SK-N-SH treated with all-trans-retinoic acid at 6 μM for 48 hours (cell line): ENCODE results near the gene CCR1.
"Not testable (repeated sequence)": the region's sequence is repeated elsewhere in the genome, so short reads cannot be mapped to it uniquely, and the experiment has no call there.

Experiments used
- ATAC-seq: fragments of 200-7000 bp; cut with Tn5 transposase; 3 replicates; pipeline ENCODE4 v1.9.1; 2020; ENCODE audit warnings: mild to moderate bottlenecking, moderate library complexity
- ARNTL ChIP-seq: fragments of 450-650 bp; formaldehyde crosslinking; IDR thresholded peaks from 2 replicates; pipeline ENCODE4 v1.5.0; 2020; ENCODE audit warnings: low read depth, mild to moderate bottlenecking, moderate library complexity, borderline replicate concordance
- BACH2 ChIP-seq: fragments of 250-450 bp; sonication (Bioruptor Pico); IDR thresholded peaks from 2 replicates; pipeline ENCODE4 v1.9.0; 2021; ENCODE audit warnings: mild to moderate bottlenecking, borderline replicate concordance
- ESRRG ChIP-seq: fragments of 250-450 bp; sonication (Bioruptor Pico); IDR thresholded peaks from 2 replicates; pipeline ENCODE4 v1.6.1; 2021; ENCODE audit warnings: mild to moderate bottlenecking
- GLIS3 ChIP-seq: fragments of 250-450 bp; sonication (Bioruptor Pico); IDR thresholded peaks from 2 replicates; pipeline ENCODE4 v1.5.0; 2020; ENCODE audit warnings: mild to moderate bottlenecking, moderate library complexity
- ISL1 ChIP-seq: fragments of 250-450 bp; sonication (Bioruptor Pico); IDR thresholded peaks from 2 replicates; pipeline ENCODE4 v2.1.2; 2022; ENCODE audit warnings: mild to moderate bottlenecking, moderate library complexity
- OSR1 ChIP-seq: fragments of 250-450 bp; sonication (Bioruptor Pico); IDR thresholded peaks from 2 replicates; pipeline ENCODE4 v1.8.0; 2022; ENCODE audit warnings: moderate library complexity, mild to moderate bottlenecking, inconsistent platforms
- PATZ1 ChIP-seq: fragments of 250-450 bp; sonication (Bioruptor Pico); IDR thresholded peaks from 2 replicates; pipeline ENCODE4 v1.8.0; 2020; ENCODE audit warnings: mild to moderate bottlenecking, moderate library complexity, borderline replicate concordance
- PPARA ChIP-seq: fragments of 250-450 bp; sonication (Bioruptor Pico); IDR thresholded peaks from 2 replicates; pipeline ENCODE4 v1.5.0; 2020; ENCODE audit warnings: mild to moderate bottlenecking, borderline replicate concordance
- RARB ChIP-seq: fragments of 250-450 bp; sonication (Bioruptor Pico); IDR thresholded peaks from 2 replicates; pipeline ENCODE4 v1.8.0; 2021; ENCODE audit warnings: mild to moderate bottlenecking, moderate library complexity
- SNAI2 ChIP-seq: fragments of 250-450 bp; sonication (Bioruptor Pico); IDR thresholded peaks from 2 replicates; pipeline ENCODE4 v1.5.0; 2020; ENCODE audit warnings: mild to moderate bottlenecking, moderate library complexity
- TCF4 ChIP-seq: fragments of 250-450 bp; sonication (Bioruptor Pico); IDR thresholded peaks from 2 replicates; pipeline ENCODE4 v1.8.0; 2021; ENCODE audit warnings: mild to moderate bottlenecking, moderate library complexity, borderline replicate concordance
- TOX ChIP-seq: fragments of 250-450 bp; sonication (Bioruptor Pico); IDR thresholded peaks from 2 replicates; pipeline ENCODE4 v1.8.0; 2021; ENCODE audit warnings: mild to moderate bottlenecking, moderate library complexity, borderline replicate concordance
- ZC3H10 ChIP-seq: fragments of 250-450 bp; sonication (Bioruptor Pico); IDR thresholded peaks from 2 replicates; pipeline ENCODE4 v1.5.1; 2021; ENCODE audit warnings: mild to moderate bottlenecking, moderate library complexity
- ZFP3 ChIP-seq: fragments of 250-450 bp; sonication (Bioruptor Pico); IDR thresholded peaks from 2 replicates; pipeline ENCODE4 v1.5.0; 2020; ENCODE audit warnings: mild to moderate bottlenecking, moderate library complexity
- ZFP30 ChIP-seq: fragments of 450-650 bp; formaldehyde crosslinking; IDR thresholded peaks from 2 replicates; pipeline ENCODE4 v1.5.0; 2022; ENCODE audit warnings: mild to moderate bottlenecking, moderate library complexity
- ZNF565 ChIP-seq: fragments of 450-650 bp; formaldehyde crosslinking; conservative IDR thresholded peaks from 2 replicates; pipeline ENCODE4 v1.5.0; 2020; ENCODE audit warnings: low read depth, mild to moderate bottlenecking, moderate library complexity
- ZNF70 ChIP-seq: fragments of 450-650 bp; formaldehyde crosslinking; IDR thresholded peaks from 2 replicates; pipeline ENCODE4 v1.5.0; 2020; ENCODE audit warnings: mild to moderate bottlenecking, moderate library complexity
- ZNF8 ChIP-seq: fragments of 450-650 bp; formaldehyde crosslinking; IDR thresholded peaks from 2 replicates; pipeline ENCODE4 v1.5.0; 2020; ENCODE audit warnings: mild to moderate bottlenecking, moderate library complexity
- TF ChIP-seq, protein P1 (sequence below): fragments of 250-450 bp; sonication (Bioruptor Pico); IDR thresholded peaks from 2 replicates; pipeline ENCODE4 v1.5.1; 2021; ENCODE audit warnings: mild to moderate bottlenecking, moderate library complexity
- TF ChIP-seq, protein P2 (sequence below): fragments of 250-450 bp; sonication (Bioruptor Pico); IDR thresholded peaks from 2 replicates; pipeline ENCODE4 v1.8.0; 2021; ENCODE audit warnings: low read depth, mild to moderate bottlenecking, moderate library complexity, borderline replicate concordance

CCR1 gene

DNA sequence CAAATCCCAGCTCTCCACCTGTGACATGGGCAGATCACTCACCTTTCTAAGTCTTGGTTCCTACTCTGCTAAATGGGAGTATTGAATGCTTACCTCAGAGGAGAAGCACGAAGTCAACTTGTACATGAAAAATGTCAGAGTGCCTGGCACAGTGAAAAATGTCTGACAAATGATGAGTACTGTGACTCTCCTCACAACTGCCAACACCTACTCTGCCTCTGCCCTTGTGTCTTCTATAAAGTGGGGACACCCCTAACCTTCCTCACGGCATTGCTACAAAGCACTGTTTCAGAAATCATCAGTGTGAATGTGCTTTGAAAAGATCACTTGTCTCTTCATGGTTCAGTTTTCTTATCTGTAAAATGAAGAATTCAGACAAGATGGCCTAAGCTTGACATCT lies 940 bp upstream of the CCR1 start:
- ATAC-seq: no peak
- TF ChIP-seq ZFP3 (CRISPR knock-in tag) (no peak), TOX (CRISPR knock-in tag) (no peak), PPARA (no peak), RARB (no peak), GLIS3 (no peak), ZC3H10 (CRISPR knock-in tag) (no peak), ISL1 (CRISPR knock-in tag) (no peak), OSR1 (CRISPR knock-in tag) (no peak), ZNF565 (CRISPR knock-in tag) (no peak), TCF4 (no peak), ESRRG (CRISPR knock-in tag) (no peak), ARNTL (CRISPR knock-in tag) (no peak), SNAI2 (CRISPR knock-in tag) (no peak), ZNF8 (no peak), PATZ1 (CRISPR knock-in tag) (no peak), ZFP30 (CRISPR knock-in tag) (no peak), ZNF70 (CRISPR knock-in tag) (no peak)
- TF ChIP-seq, protein P1, sequence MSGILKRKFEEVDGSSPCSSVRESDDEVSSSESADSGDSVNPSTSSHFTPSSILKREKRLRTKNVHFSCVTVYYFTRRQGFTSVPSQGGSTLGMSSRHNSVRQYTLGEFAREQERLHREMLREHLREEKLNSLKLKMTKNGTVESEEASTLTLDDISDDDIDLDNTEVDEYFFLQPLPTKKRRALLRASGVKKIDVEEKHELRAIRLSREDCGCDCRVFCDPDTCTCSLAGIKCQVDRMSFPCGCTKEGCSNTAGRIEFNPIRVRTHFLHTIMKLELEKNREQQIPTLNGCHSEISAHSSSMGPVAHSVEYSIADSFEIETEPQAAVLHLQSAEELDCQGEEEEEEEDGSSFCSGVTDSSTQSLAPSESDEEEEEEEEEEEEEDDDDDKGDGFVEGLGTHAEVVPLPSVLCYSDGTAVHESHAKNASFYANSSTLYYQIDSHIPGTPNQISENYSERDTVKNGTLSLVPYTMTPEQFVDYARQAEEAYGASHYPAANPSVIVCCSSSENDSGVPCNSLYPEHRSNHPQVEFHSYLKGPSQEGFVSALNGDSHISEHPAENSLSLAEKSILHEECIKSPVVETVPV (CRISPR knock-in tag): no peak
- TF ChIP-seq, protein P2, sequence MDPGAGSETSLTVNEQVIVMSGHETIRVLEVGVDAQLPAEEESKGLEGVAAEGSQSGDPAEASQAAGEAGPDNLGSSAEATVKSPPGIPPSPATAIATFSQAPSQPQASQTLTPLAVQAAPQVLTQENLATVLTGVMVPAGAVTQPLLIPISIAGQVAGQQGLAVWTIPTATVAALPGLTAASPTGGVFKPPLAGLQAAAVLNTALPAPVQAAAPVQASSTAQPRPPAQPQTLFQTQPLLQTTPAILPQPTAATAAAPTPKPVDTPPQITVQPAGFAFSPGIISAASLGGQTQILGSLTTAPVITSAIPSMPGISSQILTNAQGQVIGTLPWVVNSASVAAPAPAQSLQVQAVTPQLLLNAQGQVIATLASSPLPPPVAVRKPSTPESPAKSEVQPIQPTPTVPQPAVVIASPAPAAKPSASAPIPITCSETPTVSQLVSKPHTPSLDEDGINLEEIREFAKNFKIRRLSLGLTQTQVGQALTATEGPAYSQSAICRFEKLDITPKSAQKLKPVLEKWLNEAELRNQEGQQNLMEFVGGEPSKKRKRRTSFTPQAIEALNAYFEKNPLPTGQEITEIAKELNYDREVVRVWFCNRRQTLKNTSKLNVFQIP (CRISPR knock-in tag): no peak

GRCh38 chr3:46207514-46207913 lies 599 bp downstream of the CCR1 start:
- ATAC-seq: not testable (repeated sequence)

DNA sequence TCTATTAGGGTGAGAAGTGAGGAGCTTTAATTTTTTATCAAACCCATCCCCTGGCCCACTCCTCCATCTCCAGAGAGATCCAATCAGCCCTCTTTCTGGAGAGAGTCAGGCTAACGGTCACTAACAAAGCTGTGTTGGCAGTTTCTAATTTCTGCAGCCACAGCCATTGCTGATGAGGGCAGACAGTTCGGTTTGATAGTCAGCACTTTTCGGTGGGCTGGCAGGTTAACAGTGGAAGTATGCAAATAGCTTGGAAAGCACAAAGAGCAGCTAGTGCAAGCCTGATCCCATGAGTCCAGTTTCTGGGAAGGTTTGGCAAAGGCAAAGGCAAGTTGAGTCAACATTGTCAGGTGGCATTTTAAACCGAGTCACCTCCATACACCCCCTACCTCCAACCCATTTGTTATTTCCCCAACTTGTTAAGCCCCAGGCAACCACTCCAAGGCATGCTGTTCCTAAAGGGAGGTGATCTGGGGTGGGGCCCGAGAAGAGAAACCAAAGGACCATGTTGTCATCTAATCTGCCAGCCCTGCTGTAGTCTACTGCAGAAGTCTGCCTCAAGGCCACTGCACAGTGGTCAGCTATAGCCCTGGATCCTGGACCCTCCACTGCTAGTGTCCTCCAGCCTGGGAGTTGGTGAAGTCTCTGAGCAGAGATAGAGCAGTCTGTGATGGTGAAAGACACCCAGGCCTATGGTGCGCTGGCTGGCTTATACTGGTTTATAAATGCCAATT lies 1.7 kb downstream of the CCR1 start:
- no peak for ATAC-seq
- TF ChIP-seq ARNTL (CRISPR knock-in tag) (no peak), ZNF8 (no peak), ISL1 (CRISPR knock-in tag) (no peak), SNAI2 (CRISPR knock-in tag) (no peak)
- TF ChIP-seq, all 23 proteins: peak for 0

DNA sequence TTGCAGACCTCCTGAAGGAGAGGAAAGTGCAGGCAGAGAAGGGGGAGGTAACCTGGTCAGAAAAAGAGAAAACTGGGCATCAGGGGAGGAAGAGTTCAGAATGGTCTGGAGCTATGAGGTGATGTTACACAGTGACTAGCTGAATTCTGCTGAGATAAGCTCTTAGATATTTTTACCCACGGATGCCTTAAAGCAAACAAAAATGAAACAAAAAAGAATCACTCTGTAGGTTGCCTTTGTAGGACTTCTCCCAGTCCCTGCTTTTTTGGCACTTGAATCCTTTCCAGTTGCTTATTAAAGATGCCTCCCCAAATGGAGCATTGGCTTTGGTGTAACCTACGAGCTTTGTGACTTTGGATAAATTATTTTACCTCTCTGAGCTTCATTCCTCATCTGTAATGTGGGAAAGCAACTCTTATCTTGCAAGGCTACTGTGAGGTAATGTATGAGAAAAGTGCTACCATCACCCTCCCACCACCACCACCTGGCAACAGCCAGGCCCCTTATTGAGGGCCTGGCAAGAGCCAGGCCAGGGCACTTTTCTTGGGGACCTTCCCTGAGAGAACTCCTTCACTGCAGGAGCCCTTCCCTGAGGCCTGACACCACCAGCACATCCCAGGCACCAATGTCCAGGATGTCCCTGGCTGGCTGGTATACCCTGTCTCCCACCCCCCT lies 2.7 kb downstream of the CCR1 start:
- TF ChIP-seq ZNF8: no peak
- no peak for TF ChIP-seq TCF4
- no peak for TF ChIP-seq BACH2 (CRISPR knock-in tag)
- no peak for TF ChIP-seq PPARA
- TF ChIP-seq SNAI2 (CRISPR knock-in tag): no peak

GRCh38 chr3:46203681-46204080 lies 4.4 kb downstream of the CCR1 start:
- ATAC-seq: no peak
- no peak for TF ChIP-seq TCF4
- TF ChIP-seq, protein P2 (CRISPR knock-in tag): no peak
- no peak for TF ChIP-seq TOX (CRISPR knock-in tag)
- no peak for TF ChIP-seq PPARA
- TF ChIP-seq BACH2 (CRISPR knock-in tag): no peak
- TF ChIP-seq ARNTL (CRISPR knock-in tag): no peak
- TF ChIP-seq RARB: no peak
- TF ChIP-seq GLIS3: no peak
- no peak for TF ChIP-seq ZFP30 (CRISPR knock-in tag)
- no peak for TF ChIP-seq ZNF565 (CRISPR knock-in tag)

More for the DNA sequence above, 2.7 kb downstream of the CCR1 start:
- no peak for ATAC-seq
